ENCODE data around the gene OR10J4.

The OR10J4 gene

DNA sequence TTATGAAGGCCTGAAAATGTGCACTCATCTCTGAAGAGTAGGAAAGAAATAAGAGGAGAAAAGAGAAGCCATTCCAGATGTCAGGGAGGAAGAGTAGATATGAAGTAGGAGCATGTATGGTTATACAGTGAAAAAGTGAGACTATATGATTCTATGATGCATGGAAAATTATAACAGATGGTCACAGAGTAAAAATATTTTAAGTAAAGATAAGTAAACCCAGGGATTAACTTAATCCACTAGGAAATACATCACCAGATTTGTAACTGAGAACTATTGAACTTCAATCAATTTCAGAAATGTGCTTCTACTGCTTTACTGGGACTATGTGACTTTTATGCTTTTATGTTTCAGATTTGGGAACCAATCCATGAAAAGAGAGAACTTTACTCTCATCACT, 7.4 kb downstream of the OR10J4 start, which contains the start of gene OR10J1:
TSS of gene OR10J1 (plus strand) at position 301 of the 400 bp plus-strand sequence. CDS start at position 371, 70 bp downstream.
- Histone ChIP-seq H4K20me1 (ENCODE audit: insufficient read depth, low read length) (no peaks in the 10 kb centered on the region), H3K9ac (ENCODE audit: low read length) (no peak within 1 kb of the TSS), H3K27me3 (ENCODE audit: low read depth, low read length) (no peaks in the 10 kb centered on the region), H3K36me3 (replicated peaks; ENCODE audit: low read depth, low read length) (no peaks in the 10 kb centered on the region), H3K4me1 (ENCODE audit: low read length) (peaks cover 53% of the 10 kb centered on the region), H3K4me2 (ENCODE audit: low read length) (no peak within 1 kb of the TSS), H3K4me3 (ENCODE audit: low read length) (no peak within 1 kb of the TSS), H3K9me3 (ENCODE audit: insufficient read depth, low read length) (no peaks in the 10 kb centered on the region), H2AFZ (ENCODE audit: low read depth, low read length) (no peak within 1 kb of the TSS), H3K27ac (ENCODE audit: low read length) (no peak within 1 kb of the TSS), H3K79me2 (ENCODE audit: low read length) (no peaks in the 10 kb centered on the region)
- TF ChIP-seq EZH2phosphoT487 (IDR thresholded peaks at IDR 0.05; ENCODE audit: low read depth) = no peak
- TF ChIP-seq, protein P1, sequence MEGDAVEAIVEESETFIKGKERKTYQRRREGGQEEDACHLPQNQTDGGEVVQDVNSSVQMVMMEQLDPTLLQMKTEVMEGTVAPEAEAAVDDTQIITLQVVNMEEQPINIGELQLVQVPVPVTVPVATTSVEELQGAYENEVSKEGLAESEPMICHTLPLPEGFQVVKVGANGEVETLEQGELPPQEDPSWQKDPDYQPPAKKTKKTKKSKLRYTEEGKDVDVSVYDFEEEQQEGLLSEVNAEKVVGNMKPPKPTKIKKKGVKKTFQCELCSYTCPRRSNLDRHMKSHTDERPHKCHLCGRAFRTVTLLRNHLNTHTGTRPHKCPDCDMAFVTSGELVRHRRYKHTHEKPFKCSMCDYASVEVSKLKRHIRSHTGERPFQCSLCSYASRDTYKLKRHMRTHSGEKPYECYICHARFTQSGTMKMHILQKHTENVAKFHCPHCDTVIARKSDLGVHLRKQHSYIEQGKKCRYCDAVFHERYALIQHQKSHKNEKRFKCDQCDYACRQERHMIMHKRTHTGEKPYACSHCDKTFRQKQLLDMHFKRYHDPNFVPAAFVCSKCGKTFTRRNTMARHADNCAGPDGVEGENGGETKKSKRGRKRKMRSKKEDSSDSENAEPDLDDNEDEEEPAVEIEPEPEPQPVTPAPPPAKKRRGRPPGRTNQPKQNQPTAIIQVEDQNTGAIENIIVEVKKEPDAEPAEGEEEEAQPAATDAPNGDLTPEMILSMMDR (IDR thresholded peaks at IDR 0.05; ENCODE audit: low read depth, low read length) = no peak

DNA sequence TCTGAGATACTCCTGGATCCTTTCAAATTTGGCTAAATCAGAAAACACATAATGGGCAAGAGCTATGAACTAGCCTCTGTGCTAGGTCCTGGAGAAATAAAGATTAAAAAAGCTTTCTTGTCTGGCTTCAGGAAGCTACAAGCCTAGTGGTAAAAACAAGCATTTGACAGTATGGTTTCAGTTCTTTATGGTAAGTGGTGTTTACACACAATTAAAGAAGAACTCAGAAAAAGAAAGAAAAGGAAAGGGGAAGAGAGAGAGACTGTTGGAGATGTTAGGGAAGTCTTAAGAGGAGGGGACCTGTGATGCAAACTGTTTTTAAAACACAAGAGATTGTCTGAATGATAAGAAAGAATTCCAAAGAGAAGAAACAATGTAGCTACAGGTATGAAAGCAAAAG, 9.4 kb downstream of the OR10J4 start:
- Histone ChIP-seq H3K9ac (ENCODE audit: low read length) (peak overlapping the region; percentile 45), H2AFZ (ENCODE audit: low read depth, low read length) (peak overlapping the region; percentile 2; the same call in 1 of the 2 replicates), H3K27ac (ENCODE audit: low read length) (peak overlapping the region; percentile 74), H3K27me3 (ENCODE audit: low read depth, low read length) (no peaks in the 10 kb centered on the region), H3K36me3 (replicated peaks; ENCODE audit: low read depth, low read length) (no peaks in the 10 kb centered on the region), H3K4me3 (ENCODE audit: low read length) (peak overlapping the region; percentile 33), H4K20me1 (ENCODE audit: insufficient read depth, low read length) (no peaks in the 10 kb centered on the region), H3K79me2 (ENCODE audit: low read length) (no peaks in the 10 kb centered on the region), H3K4me1 (ENCODE audit: low read length) (peaks cover 40% of the 10 kb centered on the region), H3K4me2 (ENCODE audit: low read length) (peak overlapping the region; percentile 76), H3K9me3 (ENCODE audit: insufficient read depth, low read length) (no peaks in the 10 kb centered on the region)
- TF ChIP-seq, protein P1 (IDR thresholded peaks at IDR 0.05; ENCODE audit: low read depth, low read length) = peak; percentile 9; the same call in 1 of the 2 replicates
- no peak for TF ChIP-seq EZH2phosphoT487 (IDR thresholded peaks at IDR 0.05; ENCODE audit: low read depth)

DNA sequence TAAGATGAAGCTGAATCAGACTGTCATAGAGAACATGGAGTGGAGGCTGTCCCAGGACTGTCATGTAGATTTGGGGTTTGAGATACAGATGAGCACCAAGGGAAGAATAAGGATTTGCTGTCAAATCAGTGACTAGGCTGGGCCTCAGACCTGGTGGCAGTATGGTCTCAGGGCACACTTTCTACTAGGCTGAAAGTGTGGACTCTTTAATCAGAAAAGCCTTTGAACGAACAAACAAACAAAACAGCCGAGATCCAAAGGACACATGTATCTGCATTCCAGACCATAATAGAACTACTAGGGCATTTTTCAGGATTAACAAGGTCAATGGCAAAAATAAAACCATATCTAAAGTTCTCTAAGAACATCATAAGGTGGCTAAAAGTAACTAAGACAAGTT, 10.4 kb downstream of the OR10J4 start:
- no peaks in the 10 kb centered on the region for H3K9me3 ChIP-seq (ENCODE audit: insufficient read depth, low read length)
- peaks cover 30% of the 10 kb centered on the region for H3K4me1 ChIP-seq (ENCODE audit: low read length)
- H3K79me2 ChIP-seq (ENCODE audit: low read length) = no peaks in the 10 kb centered on the region
- H3K4me3 ChIP-seq (ENCODE audit: low read length) = no peak overlapping the region
- H2AFZ ChIP-seq (ENCODE audit: low read depth, low read length) = no peak overlapping the region
- no peaks in the 10 kb centered on the region for H4K20me1 ChIP-seq (ENCODE audit: insufficient read depth, low read length)
- no peaks in the 10 kb centered on the region for H3K27me3 ChIP-seq (ENCODE audit: low read depth, low read length)
- no peaks in the 10 kb centered on the region for H3K36me3 ChIP-seq (replicated peaks; ENCODE audit: low read depth, low read length)
- TF ChIP-seq, protein P1 (IDR thresholded peaks at IDR 0.05; ENCODE audit: low read depth, low read length) = no peak
- TF ChIP-seq EZH2phosphoT487 (IDR thresholded peaks at IDR 0.05; ENCODE audit: low read depth) = no peak
- no peak overlapping the region for H3K27ac ChIP-seq (ENCODE audit: low read length)
- no peak overlapping the region for H3K4me2 ChIP-seq (ENCODE audit: low read length)
- H3K9ac ChIP-seq (ENCODE audit: low read length) = no peak overlapping the region

DNA sequence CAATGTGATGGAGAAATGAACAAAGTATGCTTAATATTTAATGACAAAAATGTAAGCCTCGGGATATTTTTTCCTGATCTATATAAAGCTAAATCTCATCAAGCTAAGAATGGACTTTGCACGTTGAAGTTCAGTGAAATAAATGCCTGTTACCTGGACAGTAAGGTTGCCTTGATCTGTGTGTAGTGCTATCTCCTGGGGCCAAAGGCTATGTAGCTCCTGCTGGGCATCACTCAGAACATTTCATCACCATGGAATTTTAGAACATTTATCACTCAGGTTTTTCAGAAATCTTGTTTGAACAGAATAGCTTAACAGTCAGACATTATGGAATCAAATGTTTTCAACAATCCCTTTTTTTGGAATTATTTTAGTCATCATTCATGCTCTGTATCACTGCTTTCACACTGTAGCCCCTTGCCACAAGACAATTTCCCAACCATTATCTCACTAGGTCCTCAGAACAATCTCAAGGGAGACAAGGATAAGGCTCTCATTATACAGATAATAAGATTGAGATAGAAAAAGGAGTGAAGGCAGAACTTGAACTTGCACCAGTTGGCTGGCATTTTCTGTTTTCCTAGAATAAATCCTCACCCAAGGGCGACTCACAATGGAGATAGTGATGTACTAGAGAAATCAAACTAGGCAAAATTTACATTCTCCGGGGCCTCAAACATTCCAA, 11.2 kb downstream of the OR10J4 start:
- Histone ChIP-seq H3K27me3 (ENCODE audit: low read depth, low read length) (no peaks in the 10 kb centered on the region), H3K36me3 (replicated peaks; ENCODE audit: low read depth, low read length) (no peaks in the 10 kb centered on the region), H3K9ac (ENCODE audit: low read length) (no peak overlapping the region), H3K27ac (ENCODE audit: low read length) (no peak overlapping the region), H3K4me2 (ENCODE audit: low read length) (no peak overlapping the region), H3K4me3 (ENCODE audit: low read length) (no peak overlapping the region), H2AFZ (ENCODE audit: low read depth, low read length) (no peak overlapping the region), H4K20me1 (ENCODE audit: insufficient read depth, low read length) (no peaks in the 10 kb centered on the region), H3K4me1 (ENCODE audit: low read length) (peaks cover 28% of the 10 kb centered on the region), H3K79me2 (ENCODE audit: low read length) (no peaks in the 10 kb centered on the region), H3K9me3 (ENCODE audit: insufficient read depth, low read length) (0 out of 2 replicates have a peak, but pooled peaks cover 2% of the 10 kb centered on the region)
- no peak for TF ChIP-seq EZH2phosphoT487 (IDR thresholded peaks at IDR 0.05; ENCODE audit: low read depth)
- TF ChIP-seq, protein P1 (IDR thresholded peaks at IDR 0.05; ENCODE audit: low read depth, low read length) = no peak
